Measurements from ENCODE around the gene TRIM34.

GRCh38 chr11:5646139-5646538 is 21.3 kb downstream of the TRIM34 start:
- TF ChIP-seq CTCF (IDR thresholded peaks at IDR 0.05) (no peak), POLR2A (IDR thresholded peaks at IDR 0.05) (no peak)

Data from thyroid gland (tissue), 4 donors.